Superior temporal gyrus (tissue), 1 donor: ENCODE data around the gene C1QTNF6.

Source experiments
- DNase-seq: peaks from one replicate; pipeline ENCODE4 v3.0.0-alpha.2; 2016; ENCODE audit errors: extremely low spot score

Gene C1QTNF6

GRCh38 chr22:37223965-37224551 is 36.0 kb upstream of the C1QTNF6 start:
- no peak for DNase-seq

- DNase-seq = no peak
Measured at GRCh38 chr22:37222440-37222971, 34.5 kb upstream of the C1QTNF6 start.

GRCh38 chr22:37221424-37222333 is 33.6 kb upstream of the C1QTNF6 start:
- DNase-seq = no peak

- no peak for DNase-seq
Measured at GRCh38 chr22:37220543-37220981, 32.5 kb upstream of the C1QTNF6 start.

- no peak for DNase-seq
Measured at GRCh38 chr22:37219533-37219932, 31.5 kb upstream of the C1QTNF6 start.

- no peak for DNase-seq
Measured at GRCh38 chr22:37218771-37219411, 30.8 kb upstream of the C1QTNF6 start.

- no peak for DNase-seq
Measured at GRCh38 chr22:37218399-37218770, 30.3 kb upstream of the C1QTNF6 start.

GRCh38 chr22:37215890-37216289 is 27.8 kb upstream of the C1QTNF6 start:
- DNase-seq = no peak

GRCh38 chr22:37214731-37215030 is 26.6 kb upstream of the C1QTNF6 start:
- DNase-seq = no peak

GRCh38 chr22:37213941-37214730 is 26.1 kb upstream of the C1QTNF6 start:
- DNase-seq = no peak

- DNase-seq = no peak
Measured at GRCh38 chr22:37213218-37213855, 25.3 kb upstream of the C1QTNF6 start.

- no peak for DNase-seq
Measured at GRCh38 chr22:37212174-37212906, 24.3 kb upstream of the C1QTNF6 start, which contains the start of gene SSTR3. SSTR3 (minus strand) TSS chr22:37212477; CDS start chr22:37207803, 4,674 bp downstream.

- DNase-seq = no peak
Measured at GRCh38 chr22:37211866-37212173, 23.8 kb upstream of the C1QTNF6 start.

- no peak for DNase-seq
Measured at GRCh38 chr22:37211075-37211865, 23.2 kb upstream of the C1QTNF6 start.

- no peak for DNase-seq
Measured at GRCh38 chr22:37210041-37210803, 22.2 kb upstream of the C1QTNF6 start.

- no peak for DNase-seq
Measured at GRCh38 chr22:37209140-37209845, 21.2 kb upstream of the C1QTNF6 start.

GRCh38 chr22:37208401-37209139 is 20.5 kb upstream of the C1QTNF6 start:
- no peak for DNase-seq

- no peak for DNase-seq
Measured at GRCh38 chr22:37207981-37208380, 19.9 kb upstream of the C1QTNF6 start.
